Neural cell (in vitro differentiated cells): ENCODE data around the gene DCX. TPM values are rescaled to one million over a fixed set of nuclear protein-coding genes. Genes with fewer than 3 reads are reported as not detected.

ENCODE experiments used
- H2AFZ ChIP-seq: fragments of 200-600, 300-800 bp; sonication (generic), shearing (Covaris generic); 2 replicates; pipeline ENCODE4 v1.6.0; 2014; ENCODE audit warnings: low read depth, mild to moderate bottlenecking, antibody characterized with exemption, low read length, moderate library complexity
- H3F3A ChIP-seq: fragments of 200-600 bp; shearing (Covaris generic); 2 replicates; pipeline ENCODE4 v1.6.1; 2016; ENCODE audit warnings: mild to moderate bottlenecking, moderate library complexity, mixed read lengths, antibody characterized with exemption, low read length; ENCODE audit not compliant: insufficient read depth, poor library complexity, severe bottlenecking
- H3K27ac ChIP-seq: fragments of 200-600, 300-800 bp; sonication (generic), shearing (Covaris generic); 2 replicates; pipeline ENCODE4 v1.5.1; 2014; ENCODE audit warnings: mild to moderate bottlenecking, low read length, moderate library complexity
- H3K27me3 ChIP-seq: fragments of 300-800, 200-600 bp; sonication (generic), shearing (Covaris generic); 2 replicates; pipeline ENCODE4 v1.6.0; 2014; ENCODE audit warnings: mild to moderate bottlenecking, low read depth, low read length, moderate library complexity; ENCODE audit not compliant: insufficient read depth
- H3K36me3 ChIP-seq: fragments of 300-800, 200-600 bp; sonication (generic), shearing (Covaris generic); 2 replicates; pipeline ENCODE4 v1.5.1; 2014; ENCODE audit warnings: mild to moderate bottlenecking, antibody characterized with exemption, low read length, moderate library complexity; ENCODE audit not compliant: insufficient read depth
- H3K4me2 ChIP-seq: fragments of 300-800, 200-600 bp; sonication (generic), shearing (Covaris generic); 2 replicates; pipeline ENCODE4 v1.6.0; 2014; ENCODE audit warnings: mild to moderate bottlenecking, low read length
- H3K4me3 ChIP-seq: fragments of 300-800, 200-600 bp; sonication (generic), shearing (Covaris generic); 2 replicates; pipeline ENCODE4 v1.5.1; 2014; ENCODE audit warnings: mild to moderate bottlenecking, low read length, moderate library complexity
- H3K79me2 ChIP-seq: fragments of 200-600 bp; shearing (Covaris generic); replicated peaks from 2 replicates; pipeline ENCODE4 v1.6.0; 2014; ENCODE audit warnings: mild to moderate bottlenecking, low read length, moderate library complexity; ENCODE audit not compliant: insufficient read depth
- H3K9ac ChIP-seq: fragments of 300-800, 200-600 bp; sonication (generic), shearing (Covaris generic); 2 replicates; pipeline ENCODE4 v1.6.1; 2016; ENCODE audit warnings: mild to moderate bottlenecking, low read length, mixed read lengths
- H3K9me2 ChIP-seq: fragments of 200-600 bp; shearing (Covaris generic); 2 replicates; pipeline ENCODE4 v1.6.1; 2016; ENCODE audit warnings: mild to moderate bottlenecking, low read length, mixed read lengths; ENCODE audit not compliant: insufficient read depth
- H3K9me3 ChIP-seq: fragments of 200-600, 300-800 bp; sonication (generic), shearing (Covaris generic); 2 replicates; pipeline ENCODE4 v1.6.1; 2016; ENCODE audit warnings: mild to moderate bottlenecking, mixed run types, low read length, moderate library complexity, mixed read lengths
- H4K20me1 ChIP-seq: fragments of 200-600 bp; shearing (Covaris generic); 2 replicates; pipeline ENCODE4 v1.6.1; 2016; ENCODE audit warnings: mild to moderate bottlenecking, mixed run types; ENCODE audit not compliant: insufficient read depth
- CTCF ChIP-seq: fragments of 450-650 bp; IDR thresholded peaks from 2 replicates; pipeline ENCODE4 v1.5.1; 2014; ENCODE audit warnings: antibody characterized with exemption, mild to moderate bottlenecking, moderate library complexity; ENCODE audit not compliant: poor library complexity, severe bottlenecking
- EP300 ChIP-seq: fragments of 450-650 bp; conservative IDR thresholded peaks from 2 replicates; pipeline ENCODE4 v1.6.1; 2014; ENCODE audit warnings: antibody characterized with exemption, mild to moderate bottlenecking, moderate library complexity; ENCODE audit not compliant: poor library complexity, severe bottlenecking
- EZH2 ChIP-seq: fragments of 200-600, 300-800 bp; shearing (Covaris generic), sonication (generic); IDR thresholded peaks from 2 replicates; pipeline ENCODE4 v1.6.1; 2014; ENCODE audit warnings: antibody characterized with exemption, low read length, borderline replicate concordance, mild to moderate bottlenecking; ENCODE audit not compliant: insufficient read depth, poor library complexity, severe bottlenecking
- MXI1 ChIP-seq: fragments of 450-650 bp; conservative IDR thresholded peaks from 2 replicates; pipeline ENCODE4 v1.6.1; 2014; ENCODE audit warnings: antibody characterized with exemption, mild to moderate bottlenecking; ENCODE audit not compliant: poor library complexity, severe bottlenecking
- POLR2AphosphoS5 ChIP-seq: IDR thresholded peaks from 2 replicates; pipeline ENCODE4 v1.6.1; 2012
- RAD21 ChIP-seq: fragments of 450-650 bp; conservative IDR thresholded peaks from 2 replicates; pipeline ENCODE4 v1.6.1; 2014; ENCODE audit warnings: antibody characterized with exemption, mild to moderate bottlenecking, moderate library complexity
- REST ChIP-seq: IDR thresholded peaks from 2 replicates; pipeline ENCODE4 v1.6.1; 2012; ENCODE audit warnings: borderline replicate concordance
- SMC3 ChIP-seq: fragments of 450-650 bp; conservative IDR thresholded peaks from 2 replicates; pipeline ENCODE4 v1.6.1; 2014; ENCODE audit warnings: antibody characterized with exemption, mild to moderate bottlenecking, moderate library complexity; ENCODE audit not compliant: poor library complexity
- TAF1 ChIP-seq: IDR thresholded peaks from 2 replicates; pipeline ENCODE4 v1.6.1; 2012; ENCODE audit warnings: low read depth
- polyA plus RNA-seq: library from polyadenylated mRNA; depleted of rRNA; stranded (reverse); fragments of >200 nt; gene quantifications from 2 replicates; pipeline ENCODE4 v1.2.3, GENCODE V29; 2014

DCX gene
- polyA plus RNA-seq, 1 donor from 2014 or later = 180 TPM

- H3K9ac ChIP-seq = no peak overlapping the region
- no peaks in the 10 kb centered on the region for H3F3A ChIP-seq
- peaks cover 47% of the 10 kb centered on the region for H3K79me2 ChIP-seq
- no peaks in the 10 kb centered on the region for H3K9me2 ChIP-seq
- no peak overlapping the region for H2AFZ ChIP-seq
- no peaks in the 10 kb centered on the region for H3K9me3 ChIP-seq
- TF ChIP-seq MXI1 (no peak), EP300 (no peak), POLR2AphosphoS5 (no peak), REST (no peak), RAD21 (no peak)
- H3K27me3 ChIP-seq = no peaks in the 10 kb centered on the region
- H3K27ac ChIP-seq = no peak overlapping the region
- no peak overlapping the region for H3K4me3 ChIP-seq
- H3K36me3 ChIP-seq = no peaks in the 10 kb centered on the region
- H4K20me1 ChIP-seq = no peaks in the 10 kb centered on the region
- no peak overlapping the region for H3K4me2 ChIP-seq
Measured at GRCh38 chrX:111352424-111352823, 59.6 kb downstream of the DCX start.

DNA sequence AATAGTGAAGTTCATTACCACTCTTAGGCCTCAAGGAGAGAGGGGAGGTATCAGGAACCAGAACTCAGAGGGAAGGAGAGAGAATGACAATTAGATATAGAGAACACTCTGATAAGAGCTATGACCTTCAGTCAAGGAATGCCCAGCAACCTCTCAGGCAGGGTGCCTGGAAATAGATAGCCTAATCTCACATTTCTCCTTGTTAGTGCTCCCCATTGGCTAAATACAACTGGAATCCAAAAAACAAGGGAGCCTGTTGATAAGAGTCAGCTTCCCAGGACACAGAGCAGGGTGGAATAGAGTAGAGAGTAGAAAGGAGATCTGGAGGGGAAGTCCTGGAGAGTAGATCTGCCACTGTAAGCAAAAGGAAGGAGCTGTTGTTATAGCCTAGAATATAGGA is 62.1 kb downstream of the DCX start:
- H3K9me2 ChIP-seq = no peaks in the 10 kb centered on the region
- H3F3A ChIP-seq = no peaks in the 10 kb centered on the region
- no peak overlapping the region for H3K9ac ChIP-seq
- no peaks in the 10 kb centered on the region for H3K9me3 ChIP-seq
- no peaks in the 10 kb centered on the region for H3K27me3 ChIP-seq
- H3K36me3 ChIP-seq = no peaks in the 10 kb centered on the region
- H4K20me1 ChIP-seq = no peaks in the 10 kb centered on the region
- H3K27ac ChIP-seq = no peak overlapping the region
- no peak overlapping the region for H2AFZ ChIP-seq
- no peak overlapping the region for H3K4me2 ChIP-seq
- peaks cover 34% of the 10 kb centered on the region for H3K79me2 ChIP-seq
- no peak for TF ChIP-seq SMC3
- TF ChIP-seq TAF1 = no peak
- no peak for TF ChIP-seq MXI1
- no peak for TF ChIP-seq EZH2
- no peak for TF ChIP-seq CTCF
- H3K4me3 ChIP-seq = no peak overlapping the region

GRCh38 chrX:111349101-111349500 is 62.9 kb downstream of the DCX start:
- Histone ChIP-seq H3K27ac (no peak overlapping the region), H3K9me2 (no peaks in the 10 kb centered on the region), H3K4me3 (no peak overlapping the region), H3K36me3 (no peaks in the 10 kb centered on the region), H2AFZ (no peak overlapping the region), H3K27me3 (no peaks in the 10 kb centered on the region), H3K79me2 (peaks cover 34% of the 10 kb centered on the region), H3K9me3 (no peaks in the 10 kb centered on the region), H3F3A (no peaks in the 10 kb centered on the region), H4K20me1 (no peaks in the 10 kb centered on the region), H3K9ac (no peak overlapping the region), H3K4me2 (no peak overlapping the region)
- no peak for TF ChIP-seq SMC3
- no peak for TF ChIP-seq POLR2AphosphoS5
- TF ChIP-seq EP300 = no peak
- TF ChIP-seq TAF1 = no peak
- no peak for TF ChIP-seq EZH2
